ENCODE data around the gene CDK14.

The CDK14 gene

DNA sequence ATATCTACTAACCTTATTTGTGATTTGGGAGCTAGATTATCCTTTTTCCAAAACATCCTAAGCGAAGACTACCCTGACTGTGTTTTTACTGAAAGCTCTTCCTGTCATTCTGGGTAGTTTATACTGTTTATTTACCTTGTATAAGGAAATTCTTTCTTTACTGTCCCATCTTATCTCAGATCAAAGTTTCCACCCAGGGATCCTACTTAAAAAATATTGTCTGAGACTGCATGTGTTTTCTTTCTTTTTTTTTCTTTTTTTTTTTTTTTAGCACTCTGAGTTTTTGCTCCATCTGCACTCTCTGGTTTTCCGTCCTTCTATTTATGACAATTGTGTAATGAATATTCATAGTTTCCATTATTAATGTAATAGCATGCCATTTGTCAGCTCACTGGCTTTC, 26.5 kb downstream of the CDK14 start:
- DNase-seq: no peak
- Histone ChIP-seq H3K27ac (no peak overlapping the region), H3K36me3 (no peaks in the 10 kb centered on the region), H3K4me1 (peaks cover 0 to 34% (median 18%) of the 10 kb centered on the region in 4 donors), H3K27me3 (no peaks in the 10 kb centered on the region), H3K4me3 (no peak overlapping the region), H3K9me3 (no peaks in the 10 kb centered on the region)
- no peak for TF ChIP-seq CTCF (IDR thresholded peaks at IDR 0.05)
- intact Hi-C loops (cut with DNase I; ENCODE audit: low total_unique reads): loop anchor here (10.0 kb wide), 1 partner anchor 168 kb away; no protein-coding TSS in a partner anchor

DNA sequence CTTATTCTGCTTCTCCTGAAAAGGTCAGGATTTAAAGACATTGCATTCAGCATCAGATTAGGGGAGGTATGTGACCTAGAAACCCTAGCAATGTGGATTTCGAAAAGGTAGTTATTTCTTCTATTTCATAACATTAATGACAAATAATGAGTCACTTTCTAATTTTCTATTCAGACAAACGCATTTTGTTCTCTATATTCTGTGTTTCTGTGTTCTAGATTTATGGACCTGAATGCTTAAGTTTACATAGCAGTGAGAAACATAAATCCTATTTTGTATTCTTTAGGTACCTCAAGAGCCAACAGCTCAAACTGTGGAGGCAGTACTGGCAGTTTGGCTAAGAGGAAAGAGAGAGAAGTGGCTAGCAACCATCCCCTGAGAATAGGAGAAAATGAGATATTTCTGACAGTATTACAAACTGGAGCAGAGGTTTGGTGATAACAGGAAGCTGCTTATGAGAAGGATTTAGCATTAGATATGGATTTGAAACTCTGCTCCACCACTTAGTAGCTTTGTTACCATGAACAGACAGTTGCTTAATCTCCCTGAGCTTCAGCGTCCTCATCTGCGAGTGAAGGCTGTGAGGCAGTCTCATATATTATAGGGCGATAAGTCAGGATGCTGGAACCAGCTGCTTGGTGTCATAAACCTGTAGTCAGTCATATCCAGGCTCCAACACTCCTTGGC, 28.2 kb downstream of the CDK14 start:
- peaks cover 0 to 34% (median 18%) of the 10 kb centered on the region in 4 donors for H3K4me1 ChIP-seq
- peak overlapping the region in 1 of 2 donors; percentile 15 for H3K27ac ChIP-seq
- no peaks in the 10 kb centered on the region for H3K27me3 ChIP-seq
- no peaks in the 10 kb centered on the region for H3K9me3 ChIP-seq
- no peak overlapping the region for H3K4me3 ChIP-seq
- no peaks in the 10 kb centered on the region for H3K36me3 ChIP-seq
- DNase-seq: no peak
- intact Hi-C loops (cut with DNase I; ENCODE audit: low total_unique reads): loop anchor here (10.0 kb wide), 1 partner anchor 170 kb away; no protein-coding TSS in a partner anchor
- TF ChIP-seq CTCF (IDR thresholded peaks at IDR 0.05): no peak

DNA sequence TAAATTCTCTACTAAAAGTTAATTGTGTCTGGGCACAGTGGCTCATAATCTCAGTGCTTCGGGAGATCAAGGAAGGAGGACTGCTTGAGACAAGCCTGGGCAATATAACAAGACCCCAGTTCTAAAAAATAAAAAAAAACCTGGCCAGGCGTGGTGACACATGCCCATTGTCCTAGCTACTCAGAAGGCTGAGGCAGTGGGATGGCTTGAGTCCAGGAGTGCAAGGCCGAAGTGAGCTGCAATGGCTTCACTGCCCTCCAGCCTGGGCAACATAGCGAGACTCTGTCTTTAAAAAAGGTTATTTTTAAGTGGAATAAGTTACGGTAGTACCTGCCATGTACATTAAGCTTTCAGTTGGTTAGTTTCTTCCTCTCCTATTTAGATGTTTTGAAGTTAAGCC, 28.9 kb downstream of the CDK14 start:
- intact Hi-C loops (cut with DNase I; ENCODE audit: low total_unique reads): loop anchor here (10.0 kb wide), 1 partner anchor 170 kb away; no protein-coding TSS in a partner anchor
- no peak for TF ChIP-seq CTCF (IDR thresholded peaks at IDR 0.05)
- no peak for DNase-seq
- H3K27ac ChIP-seq: no peak overlapping the region
- peaks cover 0 to 34% (median 18%) of the 10 kb centered on the region in 4 donors for H3K4me1 ChIP-seq
- no peaks in the 10 kb centered on the region for H3K36me3 ChIP-seq
- no peaks in the 10 kb centered on the region for H3K9me3 ChIP-seq
- no peak overlapping the region for H3K4me3 ChIP-seq
- H3K27me3 ChIP-seq: no peaks in the 10 kb centered on the region

- Histone ChIP-seq H3K4me1 (peaks cover 0 to 34% (median 18%) of the 10 kb centered on the region in 4 donors), H3K36me3 (no peaks in the 10 kb centered on the region), H3K9me3 (no peaks in the 10 kb centered on the region), H3K4me3 (no peak overlapping the region), H3K27me3 (no peaks in the 10 kb centered on the region), H3K27ac (no peak overlapping the region)
- intact Hi-C loops (cut with DNase I; ENCODE audit: low total_unique reads): loop anchor here (10.0 kb wide), 1 partner anchor 171 kb away; no protein-coding TSS in a partner anchor
- TF ChIP-seq CTCF (IDR thresholded peaks at IDR 0.05): no peak
- DNase-seq: peak in 1 of 2 donors; percentile 35
These were observed 29.4 kb downstream of the CDK14 start for GRCh38 chr7:90625562-90625961.

DNA sequence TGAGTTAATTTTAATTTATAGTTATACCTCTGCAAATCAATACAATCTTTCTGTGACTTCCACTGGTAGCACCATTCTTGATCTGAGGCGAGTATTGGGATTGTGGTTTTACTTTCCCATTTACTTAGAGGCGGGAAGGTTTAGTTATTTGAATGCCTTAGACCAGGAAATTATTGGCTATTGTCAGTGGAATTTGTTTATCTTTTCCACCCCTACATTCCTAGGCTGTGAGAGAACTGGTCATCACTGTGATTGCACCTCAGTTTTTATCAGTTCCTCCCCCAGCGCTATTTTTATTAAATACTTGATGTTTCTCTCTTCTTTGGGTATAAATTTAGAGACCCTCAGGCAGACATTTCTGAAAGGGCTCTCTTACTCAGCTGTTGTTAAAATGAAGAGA, 29.9 kb downstream of the CDK14 start:
- no peak for TF ChIP-seq CTCF (IDR thresholded peaks at IDR 0.05)
- Histone ChIP-seq H3K4me3 (no peak overlapping the region), H3K4me1 (peaks cover 0 to 34% (median 18%) of the 10 kb centered on the region in 4 donors), H3K27ac (no peak overlapping the region), H3K27me3 (no peaks in the 10 kb centered on the region), H3K36me3 (no peaks in the 10 kb centered on the region), H3K9me3 (no peaks in the 10 kb centered on the region)
- intact Hi-C loops (cut with DNase I; ENCODE audit: low total_unique reads): loop anchor here (10.0 kb wide), 1 partner anchor 171 kb away; no protein-coding TSS in a partner anchor
- DNase-seq: no peak

All from tibial artery (tissue), 4 donors.